NCI-H748 (cell line): ENCODE data around the gene CDK1.
"Not testable (repeated sequence)": the region's sequence is repeated elsewhere in the genome, so short reads cannot be mapped to it uniquely, and the experiment has no call there.

Source experiments
- DNase-seq: peaks from one replicate; lab custom pipeline; 2025; ENCODE audit not compliant: unreplicated experiment; lab: John Stamatoyannopoulos, UW

CDK1 gene

GRCh38 chr10:60810437-60811182 lies 32.3 kb downstream of the CDK1 start:
- no peak for DNase-seq

- DNase-seq, result peak; percentile 66
Observed at GRCh38 chr10:60816628-60817397, 38.5 kb downstream of the CDK1 start.

GRCh38 chr10:60817398-60817805 lies 39.1 kb downstream of the CDK1 start:
- DNase-seq, result no peak

- DNase-seq, result no peak
Observed at GRCh38 chr10:60818134-60818770, 40.0 kb downstream of the CDK1 start.

- no peak for DNase-seq
Observed at GRCh38 chr10:60819271-60819670, 41.0 kb downstream of the CDK1 start.

- no peak for DNase-seq
Observed at GRCh38 chr10:60820093-60820754, 41.9 kb downstream of the CDK1 start.

GRCh38 chr10:60821656-60822055 lies 43.4 kb downstream of the CDK1 start:
- no peak for DNase-seq

GRCh38 chr10:60822809-60823208 lies 44.5 kb downstream of the CDK1 start:
- DNase-seq, result no peak

GRCh38 chr10:60823324-60823723 lies 45.0 kb downstream of the CDK1 start:
- DNase-seq, result no peak

GRCh38 chr10:60825520-60825919 lies 47.2 kb downstream of the CDK1 start:
- DNase-seq, result no peak

- no peak for DNase-seq
Observed at GRCh38 chr10:60827791-60828488, 49.7 kb downstream of the CDK1 start.

GRCh38 chr10:60828489-60828852 lies 50.2 kb downstream of the CDK1 start:
- DNase-seq, result peak; percentile 8

- DNase-seq, result not testable (repeated sequence)
Observed at GRCh38 chr10:60832136-60832535, 53.9 kb downstream of the CDK1 start.

- no peak for DNase-seq
Observed at GRCh38 chr10:60834401-60834800, 56.1 kb downstream of the CDK1 start.

GRCh38 chr10:60835049-60835448 lies 56.8 kb downstream of the CDK1 start:
- no peak for DNase-seq

GRCh38 chr10:60841227-60841626 lies 62.9 kb downstream of the CDK1 start:
- DNase-seq, result not testable (repeated sequence)

GRCh38 chr10:60842694-60843093 lies 64.4 kb downstream of the CDK1 start:
- DNase-seq, result no peak
